ENCODE results near the gene SPNS2.

DNA sequence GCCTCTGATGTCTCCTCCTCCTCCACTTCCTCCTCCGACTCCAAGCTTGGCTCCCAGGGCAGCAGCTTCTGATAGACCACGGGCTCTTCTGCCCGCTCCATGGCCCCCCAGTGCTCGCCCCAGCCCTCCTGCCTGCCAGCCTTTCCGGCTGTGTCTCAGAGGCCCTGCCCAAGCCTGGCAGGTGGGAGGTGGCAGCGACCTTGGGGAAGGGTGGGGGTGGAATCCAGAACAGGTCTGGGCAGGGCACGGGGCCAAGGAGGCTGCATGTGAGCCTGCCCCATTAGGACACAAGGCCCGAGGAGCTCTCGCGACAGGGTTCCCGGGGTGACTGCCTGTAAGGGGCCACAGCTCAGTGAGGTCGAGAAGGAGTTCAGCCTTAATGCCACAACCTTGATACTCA, 61.7 kb downstream of the SPNS2 start, which contains the start of gene GGT6:
- TF ChIP-seq, protein P1, sequence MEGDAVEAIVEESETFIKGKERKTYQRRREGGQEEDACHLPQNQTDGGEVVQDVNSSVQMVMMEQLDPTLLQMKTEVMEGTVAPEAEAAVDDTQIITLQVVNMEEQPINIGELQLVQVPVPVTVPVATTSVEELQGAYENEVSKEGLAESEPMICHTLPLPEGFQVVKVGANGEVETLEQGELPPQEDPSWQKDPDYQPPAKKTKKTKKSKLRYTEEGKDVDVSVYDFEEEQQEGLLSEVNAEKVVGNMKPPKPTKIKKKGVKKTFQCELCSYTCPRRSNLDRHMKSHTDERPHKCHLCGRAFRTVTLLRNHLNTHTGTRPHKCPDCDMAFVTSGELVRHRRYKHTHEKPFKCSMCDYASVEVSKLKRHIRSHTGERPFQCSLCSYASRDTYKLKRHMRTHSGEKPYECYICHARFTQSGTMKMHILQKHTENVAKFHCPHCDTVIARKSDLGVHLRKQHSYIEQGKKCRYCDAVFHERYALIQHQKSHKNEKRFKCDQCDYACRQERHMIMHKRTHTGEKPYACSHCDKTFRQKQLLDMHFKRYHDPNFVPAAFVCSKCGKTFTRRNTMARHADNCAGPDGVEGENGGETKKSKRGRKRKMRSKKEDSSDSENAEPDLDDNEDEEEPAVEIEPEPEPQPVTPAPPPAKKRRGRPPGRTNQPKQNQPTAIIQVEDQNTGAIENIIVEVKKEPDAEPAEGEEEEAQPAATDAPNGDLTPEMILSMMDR (IDR thresholded peaks at IDR 0.05), result no peak
- TF ChIP-seq POLR2AphosphoS5 (IDR thresholded peaks at IDR 0.05), result no peak
